Myometrial cell (primary cell): ENCODE results near the gene PLK1. TPM values are rescaled to one million over a fixed set of nuclear protein-coding genes. Genes with fewer than 3 reads are reported as not detected.

Source experiments
- total RNA-seq: library from RNA; depleted of rRNA; stranded (reverse); fragments of >200 nt; gene quantifications from 2 replicates; pipeline ENCODE4 v1.2.3, GENCODE V29; 2015

The PLK1 gene
- total RNA-seq = 79.8 and 89.4 TPM in 2 replicates

GRCh38 chr16:23678430-23679273, at the start of gene PLK1:
Gene PLK1 (plus strand): TSS chr16:23678889. CDS start chr16:23678933, 44 bp downstream.

GRCh38 chr16:23640931-23641765, 37.5 kb upstream of the PLK1 start, which contains the start of the genes DCTN5 and PALB2:
Gene DCTN5 (plus strand): TSS chr16:23641466. CDS start chr16:23641543, 77 bp downstream.
Gene PALB2 (minus strand): TSS chr16:23641310. CDS start chr16:23641157, 153 bp downstream.

GRCh38 chr16:23712976-23713375, 34.3 kb downstream of the PLK1 start, which contains the start of gene ERN2:
Gene ERN2 (minus strand): TSS chr16:23713222. CDS start chr16:23713187, 35 bp downstream.

Other genes starting within 250 kb of the PLK1 start
- 15.2 and 29.7 TPM in 2 replicates for gene COG7, start 225.7 kb upstream of the PLK1 start, total RNA-seq
- gene GGA2, start 168.4 kb upstream of the PLK1 start, total RNA-seq = 11.8 and 12.9 TPM in 2 replicates
- 23.6 and 24.3 TPM in 2 replicates for gene EARS2, start 121.5 kb upstream of the PLK1 start, total RNA-seq
- 80.7 and 102 TPM in 2 replicates for gene UBFD1, start 121.2 kb upstream of the PLK1 start, total RNA-seq
- gene NDUFAB1, start 82.6 kb upstream of the PLK1 start, total RNA-seq = 180 and 199 TPM in 2 replicates
- 4.8 and 4.9 TPM in 2 replicates for gene PALB2, start 37.6 kb upstream of the PLK1 start, total RNA-seq
- gene DCTN5, start 37.4 kb upstream of the PLK1 start, total RNA-seq = 29.7 and 47.1 TPM in 2 replicates
- 0.35 and 1.7 TPM in 2 replicates for gene ERN2, start 34.3 kb downstream of the PLK1 start, total RNA-seq
- not detected in 2 replicates for gene CHP2, start 76.1 kb downstream of the PLK1 start, total RNA-seq
- not detected in 2 replicates for gene PRKCB, start 157.1 kb downstream of the PLK1 start, total RNA-seq